DOHH2 (cell line): Measurements from ENCODE around the gene FAXC.

Experiments
- H3F3A ChIP-seq: fragments of 200-600 bp; sonication (generic), shearing (Covaris generic); 2 replicates; pipeline ENCODE4 v1.6.0; 2016; ENCODE audit warnings: antibody characterized with exemption, mild to moderate bottlenecking; ENCODE audit not compliant: control insufficient read depth, insufficient read depth
- H3K27ac ChIP-seq: fragments of 200-600 bp; sonication (generic); 2 replicates; pipeline ENCODE4 v1.5.1; 2014; ENCODE audit warnings: low read depth, mild to moderate bottlenecking, low read length, moderate library complexity
- H3K27me3 ChIP-seq: fragments of 200-600 bp; sonication (generic); 2 replicates; pipeline ENCODE4 v1.6.1; 2014; ENCODE audit warnings: mild to moderate bottlenecking, low read length, mixed read lengths; ENCODE audit not compliant: control insufficient read depth
- H3K36me3 ChIP-seq: fragments of 200-600 bp; sonication (generic); 2 replicates; pipeline ENCODE4 v1.6.1; 2014; ENCODE audit warnings: mild to moderate bottlenecking, low read length, moderate library complexity, mixed read lengths; ENCODE audit not compliant: control insufficient read depth
- H3K4me1 ChIP-seq: fragments of 200-600 bp; sonication (generic); 2 replicates; pipeline ENCODE4 v1.6.1; 2014; ENCODE audit warnings: mild to moderate bottlenecking, low read length, mixed read lengths; ENCODE audit not compliant: control insufficient read depth
- H3K4me2 ChIP-seq: fragments of 200-600 bp; sonication (generic); 2 replicates; pipeline ENCODE4 v1.6.0; 2014; ENCODE audit warnings: mild to moderate bottlenecking, low read length, moderate library complexity
- H3K4me3 ChIP-seq: fragments of 200-600 bp; sonication (generic); 2 replicates; pipeline ENCODE4 v1.5.1; 2014; ENCODE audit warnings: mild to moderate bottlenecking, low read length, mixed read lengths
- H3K79me2 ChIP-seq: fragments of 200-600 bp; sonication (generic); 2 replicates; pipeline ENCODE4 v1.6.1; 2014; ENCODE audit warnings: mild to moderate bottlenecking, low read length, mixed read lengths; ENCODE audit not compliant: control insufficient read depth
- H3K9me2 ChIP-seq: fragments of 200-600 bp; sonication (generic); replicated peaks from 2 replicates; pipeline ENCODE4 v1.6.1; 2014; ENCODE audit warnings: mild to moderate bottlenecking, low read length, mixed read lengths; ENCODE audit not compliant: control insufficient read depth
- H3K9me3 ChIP-seq: fragments of 200-600 bp; sonication (generic); 2 replicates; pipeline ENCODE4 v1.6.1; 2014; ENCODE audit warnings: antibody characterized with exemption, low read length, mixed read lengths; ENCODE audit not compliant: control insufficient read depth, insufficient read depth
- H4K20me1 ChIP-seq: fragments of 200-600 bp; sonication (generic); 2 replicates; pipeline ENCODE4 v1.6.0; 2014; ENCODE audit warnings: low read depth, mild to moderate bottlenecking, antibody characterized with exemption, low read length, moderate library complexity; ENCODE audit not compliant: control insufficient read depth, insufficient read depth
- CTCF ChIP-seq: fragments of 200-600 bp; sonication (generic); IDR thresholded peaks from one replicate; pipeline ENCODE4 v1.5.1; 2014; ENCODE audit warnings: antibody characterized with exemption, mild to moderate bottlenecking, low read depth, low read length; ENCODE audit not compliant: poor library complexity, severe bottlenecking
- EZH2phosphoT487 ChIP-seq: fragments of 200-600 bp; sonication (generic); IDR thresholded peaks from 2 replicates; pipeline ENCODE4 v1.6.1; 2017; ENCODE audit warnings: borderline replicate concordance, mild to moderate bottlenecking, antibody characterized with exemption, low read length, moderate library complexity, mixed read lengths

FAXC gene

GRCh38 chr6:99308788-99309187, 40.7 kb downstream of the FAXC start:
- H3K79me2 ChIP-seq = no peaks in the 10 kb centered on the region
- no peaks in the 10 kb centered on the region for H3K36me3 ChIP-seq
- no peaks in the 10 kb centered on the region for H3K9me2 ChIP-seq
- no peaks in the 10 kb centered on the region; the same call in none of the 2 replicates for H3K27me3 ChIP-seq
- no peak overlapping the region for H3K27ac ChIP-seq
- no peaks in the 10 kb centered on the region for H3K4me1 ChIP-seq
- no peaks in the 10 kb centered on the region for H3F3A ChIP-seq
- no peaks in the 10 kb centered on the region for H3K9me3 ChIP-seq
- TF ChIP-seq EZH2phosphoT487 (no peak), CTCF (no peak)
- H3K4me2 ChIP-seq = no peak overlapping the region
- H4K20me1 ChIP-seq = no peaks in the 10 kb centered on the region
- H3K4me3 ChIP-seq = no peak overlapping the region

- Histone ChIP-seq H3F3A (no peaks in the 10 kb centered on the region), H3K4me3 (no peak overlapping the region), H3K27me3 (no peaks in the 10 kb centered on the region; the same call in none of the 2 replicates), H3K4me1 (no peaks in the 10 kb centered on the region), H3K4me2 (no peak overlapping the region), H3K79me2 (no peaks in the 10 kb centered on the region), H3K27ac (no peak overlapping the region), H3K9me3 (no peaks in the 10 kb centered on the region), H4K20me1 (no peaks in the 10 kb centered on the region), H3K9me2 (no peaks in the 10 kb centered on the region), H3K36me3 (no peaks in the 10 kb centered on the region)
- no peak for TF ChIP-seq CTCF
- TF ChIP-seq EZH2phosphoT487 = no peak
These were observed 42.1 kb downstream of the FAXC start for GRCh38 chr6:99307295-99307907.

- Histone ChIP-seq H3K36me3 (no peaks in the 10 kb centered on the region), H3K4me1 (no peaks in the 10 kb centered on the region), H3F3A (no peaks in the 10 kb centered on the region), H3K9me3 (no peaks in the 10 kb centered on the region), H4K20me1 (no peaks in the 10 kb centered on the region), H3K27me3 (peaks cover 2% of the 10 kb centered on the region), H3K4me3 (no peak overlapping the region), H3K4me2 (no peak overlapping the region), H3K79me2 (no peaks in the 10 kb centered on the region), H3K9me2 (no peaks in the 10 kb centered on the region), H3K27ac (no peak overlapping the region)
- TF ChIP-seq EZH2phosphoT487 (no peak), CTCF (no peak)
These were observed 43.1 kb downstream of the FAXC start for GRCh38 chr6:99306341-99306740.
